ENCODE results near the gene SIRT7. TPM values are rescaled to one million over a fixed set of nuclear protein-coding genes. Genes with fewer than 3 reads are reported as not detected.

The SIRT7 gene
- total RNA-seq, 1 donor from 2014 or later: 30.2 TPM

- no peak for TF ChIP-seq CTCF (IDR thresholded peaks at IDR 0.05; ENCODE audit: insufficient read depth, low read depth, low read length)
- no peak for TF ChIP-seq EZH2 (IDR thresholded peaks at IDR 0.05; ENCODE audit: insufficient read depth, low read length)
- H3K9me3 Mint-ChIP-seq (ENCODE audit: unreplicated experiment): no peaks in the 10 kb centered on the region
- H3K9ac ChIP-seq (ENCODE audit: low read length): no peak overlapping the region
- H4K20me1 ChIP-seq (ENCODE audit: insufficient read depth, low read length): peaks cover 44% of the 10 kb centered on the region
- no peak overlapping the region for H3K27ac ChIP-seq (ENCODE audit: low read depth, low read length)
- peaks cover 16% of the 10 kb centered on the region for H3K4me1 ChIP-seq (ENCODE audit: insufficient read depth, low read length)
- H3K27ac Mint-ChIP-seq (ENCODE audit: unreplicated experiment): no peak overlapping the region
- H3K4me3 ChIP-seq (ENCODE audit: insufficient read depth, low read depth, low read length): no peak overlapping the region
- H3K36me3 ChIP-seq (ENCODE audit: insufficient read depth, low read length): no peaks in the 10 kb centered on the region
- peaks cover 9% of the 10 kb centered on the region for H3K4me1 Mint-ChIP-seq (ENCODE audit: low read depth, unreplicated experiment)
- peaks cover 6% of the 10 kb centered on the region for H3K36me3 Mint-ChIP-seq (ENCODE audit: low read depth, unreplicated experiment)
- FAIRE-seq (no peak), DNase-seq (ENCODE audit: low read depth) (no peak)
- no peaks in the 10 kb centered on the region for H3K9me3 ChIP-seq (ENCODE audit: insufficient read depth, low read depth, low read length)
- H3K27me3 Mint-ChIP-seq (ENCODE audit: low read depth, unreplicated experiment): no peaks in the 10 kb centered on the region
- H3K4me2 ChIP-seq (ENCODE audit: low read length): no peak overlapping the region
- H3K4me3 Mint-ChIP-seq (ENCODE audit: unreplicated experiment): peak overlapping the region; percentile 45
- H3K27me3 ChIP-seq (ENCODE audit: insufficient read depth, low read length): no peaks in the 10 kb centered on the region
- H3K79me2 ChIP-seq (ENCODE audit: insufficient read depth, low read length): peaks cover 24% of the 10 kb centered on the region
- H2AFZ ChIP-seq (ENCODE audit: low read depth, low read length): no peak overlapping the region
Observed at GRCh38 chr17:81930142-81931125, 12.5 kb upstream of the SIRT7 start.

- DNase-seq (ENCODE audit: low read depth) (no peak), FAIRE-seq (no peak)
- TF ChIP-seq CTCF (IDR thresholded peaks at IDR 0.05; ENCODE audit: insufficient read depth, low read depth, low read length): no peak
- TF ChIP-seq EZH2 (IDR thresholded peaks at IDR 0.05; ENCODE audit: insufficient read depth, low read length): no peak
- Histone ChIP-seq H3K79me2 (ENCODE audit: insufficient read depth, low read length) (peaks cover 26% of the 10 kb centered on the region), H3K4me2 (ENCODE audit: low read length) (peak overlapping the region; percentile 83), H3K27ac (ENCODE audit: low read depth, low read length) (no peak overlapping the region), H3K36me3 (ENCODE audit: insufficient read depth, low read length) (no peaks in the 10 kb centered on the region), H3K4me1 (ENCODE audit: insufficient read depth, low read length) (peaks cover 17% of the 10 kb centered on the region), H2AFZ (ENCODE audit: low read depth, low read length) (no peak overlapping the region), H3K9me3 (ENCODE audit: insufficient read depth, low read depth, low read length) (no peaks in the 10 kb centered on the region), H3K4me3 (ENCODE audit: insufficient read depth, low read depth, low read length) (no peak overlapping the region), H3K27me3 (ENCODE audit: insufficient read depth, low read length) (no peaks in the 10 kb centered on the region), H3K9ac (ENCODE audit: low read length) (peak overlapping the region; percentile 88), H4K20me1 (ENCODE audit: insufficient read depth, low read length) (peaks cover 48% of the 10 kb centered on the region)
- Mint-ChIP-seq H3K36me3 (ENCODE audit: low read depth, unreplicated experiment) (peaks cover 6% of the 10 kb centered on the region), H3K9me3 (ENCODE audit: unreplicated experiment) (no peaks in the 10 kb centered on the region), H3K4me3 (ENCODE audit: unreplicated experiment) (peak overlapping the region; percentile 58), H3K27ac (ENCODE audit: unreplicated experiment) (no peak overlapping the region), H3K4me1 (ENCODE audit: low read depth, unreplicated experiment) (peaks cover 12% of the 10 kb centered on the region), H3K27me3 (ENCODE audit: low read depth, unreplicated experiment) (no peaks in the 10 kb centered on the region)
Observed at GRCh38 chr17:81929253-81930141, 11.5 kb upstream of the SIRT7 start.
